Epithelial cell of esophagus (primary cell): ENCODE measurements around the gene WDR73.

Source experiments
- DNase-seq: peaks from one replicate; pipeline ENCODE4 v3.0.0; 2010; ENCODE audit warnings: low read depth
- H3K4me3 ChIP-seq: 2 replicates; pipeline ENCODE4 v1.5.1; 2011; ENCODE audit warnings: mild to moderate bottlenecking, low read length, control low read depth
- TF ChIP-seq, protein P1 (sequence below): IDR thresholded peaks from 2 replicates; pipeline ENCODE4 v1.5.1; 2011; ENCODE audit warnings: low read depth, mild to moderate bottlenecking, low read length, control low read depth, inconsistent platforms; ENCODE audit not compliant: insufficient read depth; ENCODE audit errors: missing control alignments

Gene WDR73

DNA sequence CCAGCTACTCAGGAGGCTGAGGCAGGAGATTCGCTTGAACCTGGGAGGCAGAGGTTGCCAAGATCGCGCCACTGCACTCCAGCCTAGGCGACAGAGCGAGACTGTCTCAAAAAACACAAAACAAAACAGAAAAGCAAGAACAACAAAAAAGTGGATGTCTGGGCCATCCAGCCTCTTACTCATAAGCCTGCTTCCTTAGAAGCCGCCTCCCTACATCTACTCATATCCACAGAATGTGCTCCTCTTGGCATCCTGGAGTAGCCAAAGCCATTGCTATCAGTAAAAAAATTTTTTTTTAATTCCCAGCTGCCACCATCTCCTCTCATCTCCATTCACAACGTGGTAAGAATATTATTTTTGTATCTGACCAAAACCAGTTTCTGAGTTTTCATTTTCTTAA lies 42.5 kb downstream of the WDR73 start:
- DNase-seq = peak; percentile 28
- no peak overlapping the region for H3K4me3 ChIP-seq
- TF ChIP-seq, protein P1, sequence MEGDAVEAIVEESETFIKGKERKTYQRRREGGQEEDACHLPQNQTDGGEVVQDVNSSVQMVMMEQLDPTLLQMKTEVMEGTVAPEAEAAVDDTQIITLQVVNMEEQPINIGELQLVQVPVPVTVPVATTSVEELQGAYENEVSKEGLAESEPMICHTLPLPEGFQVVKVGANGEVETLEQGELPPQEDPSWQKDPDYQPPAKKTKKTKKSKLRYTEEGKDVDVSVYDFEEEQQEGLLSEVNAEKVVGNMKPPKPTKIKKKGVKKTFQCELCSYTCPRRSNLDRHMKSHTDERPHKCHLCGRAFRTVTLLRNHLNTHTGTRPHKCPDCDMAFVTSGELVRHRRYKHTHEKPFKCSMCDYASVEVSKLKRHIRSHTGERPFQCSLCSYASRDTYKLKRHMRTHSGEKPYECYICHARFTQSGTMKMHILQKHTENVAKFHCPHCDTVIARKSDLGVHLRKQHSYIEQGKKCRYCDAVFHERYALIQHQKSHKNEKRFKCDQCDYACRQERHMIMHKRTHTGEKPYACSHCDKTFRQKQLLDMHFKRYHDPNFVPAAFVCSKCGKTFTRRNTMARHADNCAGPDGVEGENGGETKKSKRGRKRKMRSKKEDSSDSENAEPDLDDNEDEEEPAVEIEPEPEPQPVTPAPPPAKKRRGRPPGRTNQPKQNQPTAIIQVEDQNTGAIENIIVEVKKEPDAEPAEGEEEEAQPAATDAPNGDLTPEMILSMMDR = no peak

DNA sequence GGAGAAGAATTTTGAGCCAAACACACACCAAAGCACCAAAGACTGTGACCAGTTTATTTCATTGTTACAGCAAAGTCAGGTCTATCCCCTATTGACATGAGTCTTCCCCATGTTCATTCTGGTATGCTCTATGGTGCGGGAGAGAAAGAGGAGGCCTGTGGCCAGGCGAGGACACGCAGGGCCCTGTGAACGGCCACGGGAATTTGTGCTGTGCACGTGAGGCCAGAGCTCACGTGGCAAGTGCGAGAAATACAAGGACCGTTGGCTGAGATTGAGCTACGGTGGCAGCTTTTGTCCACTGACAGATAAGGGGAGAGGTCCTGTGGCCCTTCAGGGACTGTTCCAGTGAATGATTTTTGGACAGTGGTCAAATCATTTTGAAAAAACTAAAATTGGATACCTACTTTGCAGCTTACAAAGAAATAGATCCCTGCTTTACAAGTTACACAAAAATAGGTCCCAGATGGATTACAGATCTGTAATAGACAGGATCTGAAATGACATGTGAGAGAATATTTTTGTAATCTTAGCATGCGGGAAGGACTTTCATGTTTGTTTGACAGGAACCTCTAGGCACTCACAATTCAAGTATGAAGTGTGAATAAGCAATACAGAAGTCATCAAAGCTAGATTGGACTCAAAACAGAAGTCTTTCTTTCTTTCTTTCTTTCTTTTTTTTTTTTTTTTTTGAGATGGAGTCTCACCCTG lies 44.1 kb downstream of the WDR73 start:
- no peak for DNase-seq
- no peak overlapping the region for H3K4me3 ChIP-seq
- TF ChIP-seq, protein P1 = no peak

- H3K4me3 ChIP-seq = no peak overlapping the region
- TF ChIP-seq, protein P1 = no peak
- no peak for DNase-seq
These were observed 45.3 kb downstream of the WDR73 start for GRCh38 chr15:84608707-84609284.

- H3K4me3 ChIP-seq = no peak overlapping the region
- no peak for DNase-seq
- TF ChIP-seq, protein P1 = no peak
These were observed 47.4 kb downstream of the WDR73 start for GRCh38 chr15:84606653-84607120.

- no peak overlapping the region for H3K4me3 ChIP-seq
- no peak for DNase-seq
- TF ChIP-seq, protein P1 = no peak
These were observed 48.6 kb downstream of the WDR73 start for GRCh38 chr15:84605554-84605882.

DNA sequence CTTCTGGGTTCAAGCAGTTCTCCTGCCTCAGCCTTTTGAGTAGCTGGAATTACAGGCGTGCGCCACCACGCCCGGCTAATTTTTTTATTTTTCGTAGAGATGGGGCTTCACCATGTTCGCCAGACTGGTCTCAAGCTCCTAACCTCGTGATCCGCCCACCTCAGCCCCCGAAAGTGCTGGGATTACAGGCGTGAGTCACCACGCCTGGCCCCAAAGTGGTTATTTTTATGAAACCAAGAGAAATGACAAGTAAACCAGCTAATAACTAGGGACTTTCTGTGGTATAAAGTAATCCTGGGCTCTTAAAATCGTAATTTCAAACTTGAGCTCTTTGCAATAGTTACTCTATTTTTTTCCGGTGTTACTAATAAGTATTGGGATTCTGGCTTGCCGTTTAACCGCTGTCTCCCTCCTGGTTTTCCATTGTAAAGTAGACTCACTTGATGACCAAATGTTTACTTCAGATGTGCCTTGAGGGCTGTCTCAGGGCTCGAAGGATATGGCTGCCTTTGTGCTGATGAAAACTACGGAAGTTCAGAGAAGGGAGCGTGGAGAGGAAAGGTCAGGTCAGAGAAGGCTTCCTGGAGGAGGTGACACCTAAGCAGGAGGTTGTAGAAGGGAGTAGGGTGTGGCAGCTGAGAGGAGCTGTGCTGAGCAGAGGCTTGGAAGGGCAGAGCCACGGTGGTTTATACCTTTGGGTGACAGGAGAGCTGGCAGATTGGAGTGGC lies 49.1 kb downstream of the WDR73 start:
- TF ChIP-seq, protein P1 = no peak
- DNase-seq = no peak
- H3K4me3 ChIP-seq = no peak overlapping the region
